ENCODE results near the gene ZNF384. TPM values are rescaled to one million over a fixed set of nuclear protein-coding genes. Genes with fewer than 3 reads are reported as not detected.

ZNF384 gene
- polyA plus RNA-seq, 1 donor: 86.3 TPM

DNA sequence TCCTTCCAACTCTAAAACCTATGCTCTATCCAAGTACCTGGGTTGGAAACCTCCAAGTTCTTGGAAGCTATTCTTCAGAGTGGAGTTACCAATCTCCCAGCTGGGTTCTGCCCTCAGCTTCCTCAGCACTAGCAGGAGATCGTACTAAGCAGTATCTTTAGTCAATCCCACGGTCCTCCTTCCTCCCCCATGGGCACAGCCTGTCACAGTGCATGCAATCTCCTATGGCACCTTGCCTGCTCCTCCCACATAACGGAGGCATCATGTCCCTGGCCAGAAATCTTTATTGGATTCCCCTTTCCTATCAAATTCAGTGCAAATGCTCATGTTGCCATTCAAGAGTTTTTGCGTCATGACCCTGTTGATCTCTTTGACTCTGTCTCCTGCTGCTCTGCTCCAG is 48.0 kb downstream of the ZNF384 start:
- no peak for DNase-seq
- Histone ChIP-seq H3K27me3 (ENCODE audit: control insufficient read depth, insufficient read depth, low read length) (no peaks in the 10 kb centered on the region), H3K27ac (ENCODE audit: low read length) (no peak overlapping the region), H3K4me3 (ENCODE audit: low read length) (no peak overlapping the region), H3K36me3 (ENCODE audit: control insufficient read depth, insufficient read depth, low read length) (no peaks in the 10 kb centered on the region), H3K9me3 (ENCODE audit: control insufficient read depth, low read depth, low read length) (no peaks in the 10 kb centered on the region), H3K4me1 (ENCODE audit: control insufficient read depth, insufficient read depth, low read length) (peaks cover 21% of the 10 kb centered on the region)
- 83% methylated on average over 1 of the region's 4 CpGs for WGBS (ENCODE audit: insufficient coverage, low lambda C conversion rate)

DNA sequence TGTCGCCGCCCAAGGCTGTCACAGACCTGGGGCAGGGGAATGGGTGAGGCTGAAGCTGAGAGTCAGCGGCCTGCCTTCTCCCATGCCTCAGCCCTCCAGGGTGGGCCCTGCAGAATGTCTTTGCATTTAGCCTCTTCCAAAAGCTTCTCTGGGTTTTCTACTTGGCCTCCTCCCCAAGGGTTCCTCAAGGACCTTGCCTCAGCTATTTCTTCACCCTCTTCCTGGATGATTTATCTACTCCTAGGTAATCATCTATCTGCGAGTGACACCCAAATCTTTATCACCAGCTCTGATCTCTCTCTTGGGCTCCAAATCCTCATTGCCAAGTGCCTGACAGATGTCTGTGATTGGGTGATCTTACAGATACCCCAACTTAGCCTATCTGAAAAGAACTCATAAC is 48.7 kb downstream of the ZNF384 start:
- no peaks in the 10 kb centered on the region for H3K9me3 ChIP-seq (ENCODE audit: control insufficient read depth, low read depth, low read length)
- DNase-seq: no peak
- no peaks in the 10 kb centered on the region for H3K27me3 ChIP-seq (ENCODE audit: control insufficient read depth, insufficient read depth, low read length)
- no peaks in the 10 kb centered on the region for H3K36me3 ChIP-seq (ENCODE audit: control insufficient read depth, insufficient read depth, low read length)
- no CpG with 5 or more reads among the region's 4 CpGs for WGBS (ENCODE audit: insufficient coverage, low lambda C conversion rate)
- H3K4me1 ChIP-seq (ENCODE audit: control insufficient read depth, insufficient read depth, low read length): peaks cover 24% of the 10 kb centered on the region
- no peak overlapping the region for H3K4me3 ChIP-seq (ENCODE audit: low read length)
- no peak overlapping the region for H3K27ac ChIP-seq (ENCODE audit: low read length)

DNA sequence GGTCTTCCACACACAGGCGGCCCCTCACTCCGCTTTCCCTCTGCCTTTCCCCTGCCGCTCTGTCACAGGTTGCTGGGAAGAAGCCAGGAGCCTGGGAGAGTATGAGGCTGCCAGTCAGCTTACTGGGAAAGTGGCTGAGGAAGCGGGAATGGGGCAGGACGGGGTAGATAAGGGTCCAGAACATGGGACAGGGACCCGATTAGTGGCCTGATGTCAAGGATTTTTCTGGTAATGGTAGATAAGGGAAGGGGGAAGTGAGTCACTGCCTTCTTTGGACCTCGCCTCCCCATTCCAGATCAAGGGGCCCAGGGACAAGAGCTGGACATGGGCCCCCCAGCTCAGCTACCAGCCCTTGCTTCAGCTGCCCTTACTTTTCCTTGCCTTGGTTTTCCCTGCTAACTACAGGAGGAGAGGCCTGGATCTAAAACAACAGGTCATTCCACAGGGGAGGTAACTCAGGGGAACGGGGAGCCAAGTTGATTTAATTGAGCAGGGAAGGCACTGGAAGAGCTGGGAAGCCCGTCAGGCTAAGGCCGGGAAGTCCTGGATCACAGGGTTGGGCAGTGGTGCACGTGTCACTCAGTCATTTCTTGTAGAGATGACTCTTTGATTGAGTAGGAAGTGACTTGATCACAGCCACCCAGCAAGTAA is 49.9 kb downstream of the ZNF384 start:
- DNase-seq: peak in 1 of 2 donors; percentile 77
- peaks cover 31% of the 10 kb centered on the region for H3K4me1 ChIP-seq (ENCODE audit: control insufficient read depth, insufficient read depth, low read length)
- no peak overlapping the region for H3K4me3 ChIP-seq (ENCODE audit: low read length)
- no CpG with 5 or more reads among the region's 11 CpGs for WGBS (ENCODE audit: insufficient coverage, low lambda C conversion rate)
- H3K9me3 ChIP-seq (ENCODE audit: control insufficient read depth, low read depth, low read length): no peaks in the 10 kb centered on the region
- no peaks in the 10 kb centered on the region for H3K27me3 ChIP-seq (ENCODE audit: control insufficient read depth, insufficient read depth, low read length)
- peak overlapping the region; percentile 25 for H3K27ac ChIP-seq (ENCODE audit: low read length)
- H3K36me3 ChIP-seq (ENCODE audit: control insufficient read depth, insufficient read depth, low read length): no peaks in the 10 kb centered on the region

DNA sequence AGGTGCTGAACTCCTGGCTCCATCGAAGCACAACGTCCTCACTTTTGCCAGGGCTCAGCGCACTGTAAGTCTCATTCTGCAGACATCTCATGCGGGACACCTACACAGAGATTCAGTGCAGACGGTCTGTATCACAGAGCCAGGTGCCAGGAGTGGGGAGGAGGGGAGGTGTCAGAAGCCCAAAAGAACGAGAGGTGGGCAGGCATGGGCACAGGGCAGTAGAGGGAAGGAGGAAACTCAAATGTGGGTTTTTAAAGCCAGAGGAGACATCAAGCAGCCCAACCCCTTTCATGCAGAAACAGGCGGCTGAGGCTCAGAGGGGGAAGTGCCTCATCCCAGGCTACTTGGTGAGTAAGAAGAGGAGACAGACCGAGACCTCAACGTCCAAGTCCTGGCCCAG is 50.9 kb downstream of the ZNF384 start:
- no peak overlapping the region for H3K4me3 ChIP-seq (ENCODE audit: low read length)
- WGBS (ENCODE audit: insufficient coverage, low lambda C conversion rate): no CpG with 5 or more reads among the region's 9 CpGs
- DNase-seq: no peak
- no peaks in the 10 kb centered on the region for H3K36me3 ChIP-seq (ENCODE audit: control insufficient read depth, insufficient read depth, low read length)
- peaks cover 35% of the 10 kb centered on the region for H3K4me1 ChIP-seq (ENCODE audit: control insufficient read depth, insufficient read depth, low read length)
- H3K27me3 ChIP-seq (ENCODE audit: control insufficient read depth, insufficient read depth, low read length): no peaks in the 10 kb centered on the region
- no peak overlapping the region for H3K27ac ChIP-seq (ENCODE audit: low read length)
- no peaks in the 10 kb centered on the region for H3K9me3 ChIP-seq (ENCODE audit: control insufficient read depth, low read depth, low read length)

DNA sequence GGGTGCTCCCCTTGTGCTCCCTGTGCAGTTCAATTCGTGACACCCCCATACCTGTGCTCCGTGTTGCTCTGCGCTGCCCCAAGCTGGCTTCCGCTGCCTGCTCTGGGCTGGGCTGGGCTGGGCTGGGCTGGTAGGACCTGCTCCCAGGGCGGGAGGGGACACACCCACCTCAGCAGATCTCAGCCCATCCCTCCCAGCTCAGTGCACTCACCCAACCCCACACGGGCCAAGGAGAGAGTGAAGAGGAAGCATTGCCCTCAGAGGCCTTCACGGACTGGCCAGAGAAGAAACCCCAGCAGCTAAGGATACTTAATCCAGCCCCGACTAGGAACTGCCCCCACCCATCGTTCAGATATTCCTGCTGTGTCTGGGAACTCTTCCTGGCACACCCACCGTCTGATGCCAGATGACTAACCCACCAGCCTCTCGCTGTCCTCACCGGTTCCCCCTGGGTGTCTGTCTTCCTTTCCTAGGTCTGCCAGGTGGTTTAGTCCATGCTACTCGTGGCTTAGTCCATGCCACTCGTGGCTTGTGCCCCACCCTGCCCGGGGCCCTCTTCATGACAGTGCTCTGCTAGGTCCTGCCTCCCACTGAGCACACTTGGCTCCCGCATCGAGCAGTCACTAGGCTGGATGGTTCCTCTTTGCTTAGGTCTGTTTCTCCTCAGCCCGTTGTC is 53.2 kb downstream of the ZNF384 start, which contains the start of gene LPAR5:
Gene LPAR5, minus strand, starts transcription at position 104 of the 676 bp plus-strand sequence. CDS start 14,711 bp downstream, outside the sequence.
- no peaks in the 10 kb centered on the region for H3K9me3 ChIP-seq (ENCODE audit: control insufficient read depth, low read depth, low read length)
- peaks cover 55% of the 10 kb centered on the region for H3K4me1 ChIP-seq (ENCODE audit: control insufficient read depth, insufficient read depth, low read length)
- no peaks in the 10 kb centered on the region for H3K27me3 ChIP-seq (ENCODE audit: control insufficient read depth, insufficient read depth, low read length)
- DNase-seq: peak; percentile 87 to 93
- H3K36me3 ChIP-seq (ENCODE audit: control insufficient read depth, insufficient read depth, low read length): no peaks in the 10 kb centered on the region
- peak within 1 kb of the TSS; percentile 57 for H3K27ac ChIP-seq (ENCODE audit: low read length)
- H3K4me3 ChIP-seq (ENCODE audit: low read length): peak within 1 kb of the TSS; percentile 25
- no CpG with 5 or more reads among the region's 18 CpGs for WGBS (ENCODE audit: insufficient coverage, low lambda C conversion rate)

DNA sequence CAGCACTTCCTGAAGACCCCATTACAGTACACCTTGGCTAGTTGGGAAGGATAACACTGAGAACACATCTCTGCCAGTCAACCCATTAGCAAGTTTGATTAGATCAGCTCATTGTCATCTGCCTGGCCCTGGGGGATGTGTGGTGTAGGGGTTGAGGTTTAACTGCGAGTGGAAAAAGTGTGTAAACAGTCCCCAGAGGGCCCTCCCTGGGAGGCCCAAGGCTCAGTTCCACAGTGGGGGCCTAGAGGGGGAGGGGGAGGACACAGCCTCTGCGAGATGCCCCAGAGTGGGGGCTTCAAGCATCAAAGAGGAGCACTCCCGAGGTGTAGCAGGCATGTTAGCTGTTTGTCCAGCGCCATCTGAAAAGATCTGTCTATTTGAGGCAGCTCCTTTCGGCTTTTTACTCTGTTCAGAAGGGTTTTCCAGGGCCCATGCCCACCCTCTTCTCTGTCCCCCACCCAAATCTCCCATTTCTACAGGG is 53.8 kb downstream of the ZNF384 start:
- Histone ChIP-seq H3K9me3 (ENCODE audit: control insufficient read depth, low read depth, low read length) (no peaks in the 10 kb centered on the region), H3K27me3 (ENCODE audit: control insufficient read depth, insufficient read depth, low read length) (no peaks in the 10 kb centered on the region), H3K36me3 (ENCODE audit: control insufficient read depth, insufficient read depth, low read length) (no peaks in the 10 kb centered on the region), H3K4me3 (ENCODE audit: low read length) (peak overlapping the region; percentile 25), H3K27ac (ENCODE audit: low read length) (peak overlapping the region; percentile 57), H3K4me1 (ENCODE audit: control insufficient read depth, insufficient read depth, low read length) (peaks cover 61% of the 10 kb centered on the region)
- peak; percentile 21 to 70 for DNase-seq
- WGBS (ENCODE audit: insufficient coverage, low lambda C conversion rate): no CpG with 5 or more reads among the region's 5 CpGs

DNA sequence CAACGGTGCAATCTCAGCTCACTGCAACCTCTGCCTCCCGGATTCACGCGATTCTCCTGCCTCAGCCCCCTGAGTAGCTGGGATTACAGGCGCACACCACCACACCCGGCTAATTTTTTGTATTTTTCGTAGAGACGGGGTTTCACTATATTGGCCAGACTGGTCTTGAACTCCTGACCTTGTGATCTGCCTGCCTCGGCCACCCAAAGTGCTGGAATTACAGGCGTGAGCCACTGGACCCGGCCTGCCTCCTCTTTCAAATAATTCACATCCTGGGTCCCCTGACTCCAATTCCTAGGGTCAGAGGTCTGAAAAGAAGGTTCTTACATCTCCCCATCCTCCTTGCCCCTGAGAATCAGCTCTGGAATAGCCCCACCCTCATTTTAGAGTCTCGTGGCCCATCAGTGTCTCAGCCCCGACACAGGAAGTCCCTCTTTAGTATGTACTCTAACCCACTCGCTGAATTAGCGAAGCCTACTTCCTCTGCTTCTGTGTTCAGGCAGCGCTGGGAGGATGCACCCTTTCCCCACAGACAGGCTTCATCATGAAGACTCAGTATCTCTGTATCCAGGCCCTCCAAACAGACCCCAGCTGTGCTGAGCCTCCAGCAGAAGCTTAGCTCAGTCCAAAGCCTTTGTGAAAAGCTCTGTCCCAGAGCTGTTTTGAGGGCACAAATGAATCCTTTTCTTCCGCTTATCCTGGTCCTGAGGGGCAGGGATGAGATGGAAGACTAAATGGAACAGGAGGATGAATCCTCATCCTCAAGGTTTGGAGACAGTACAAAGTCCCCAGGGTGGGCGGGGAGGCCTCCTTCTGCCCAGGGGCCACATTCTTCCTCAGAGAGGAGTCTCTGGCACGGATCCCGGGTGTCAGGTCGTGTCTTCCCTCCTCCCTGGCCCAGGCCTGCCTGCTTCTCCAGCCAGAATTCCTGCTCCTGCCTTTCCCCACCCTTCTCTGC is 56.9 kb downstream of the ZNF384 start:
- no peaks in the 10 kb centered on the region for H3K36me3 ChIP-seq (ENCODE audit: control insufficient read depth, insufficient read depth, low read length)
- H3K27ac ChIP-seq (ENCODE audit: low read length): peak overlapping the region; percentile 92
- H3K4me1 ChIP-seq (ENCODE audit: control insufficient read depth, insufficient read depth, low read length): peaks cover 48% of the 10 kb centered on the region
- no peak overlapping the region for H3K4me3 ChIP-seq (ENCODE audit: low read length)
- peak; percentile 44 to 73 for DNase-seq
- no peaks in the 10 kb centered on the region for H3K27me3 ChIP-seq (ENCODE audit: control insufficient read depth, insufficient read depth, low read length)
- 70% methylated on average over 2 of the region's 21 CpGs for WGBS (ENCODE audit: insufficient coverage, low lambda C conversion rate)
- H3K9me3 ChIP-seq (ENCODE audit: control insufficient read depth, low read depth, low read length): no peaks in the 10 kb centered on the region

DNA sequence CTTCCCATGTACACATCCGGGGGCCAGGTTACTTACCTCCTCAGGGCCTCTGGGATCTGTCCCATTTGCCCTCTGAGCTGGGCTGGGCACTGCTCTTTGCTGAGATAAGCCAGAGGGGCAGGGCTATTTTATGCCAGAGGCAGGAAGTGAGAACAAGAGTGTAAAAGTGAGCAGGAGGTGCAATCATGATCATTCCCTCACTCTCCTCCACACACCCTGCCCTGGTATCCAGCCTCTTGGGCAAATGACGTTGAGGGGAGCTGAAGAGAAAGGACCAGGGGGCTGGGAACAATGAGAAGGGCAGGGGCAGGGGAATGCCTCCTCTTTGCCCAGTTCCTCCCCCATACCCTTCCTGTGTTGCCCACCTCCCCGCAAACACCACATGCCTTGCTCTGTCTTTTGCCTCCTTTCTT is 57.6 kb downstream of the ZNF384 start:
- 90% methylated on average over 1 of the region's 3 CpGs for WGBS (ENCODE audit: insufficient coverage, low lambda C conversion rate)
- Histone ChIP-seq H3K27me3 (ENCODE audit: control insufficient read depth, insufficient read depth, low read length) (no peaks in the 10 kb centered on the region), H3K36me3 (ENCODE audit: control insufficient read depth, insufficient read depth, low read length) (no peaks in the 10 kb centered on the region), H3K9me3 (ENCODE audit: control insufficient read depth, low read depth, low read length) (no peaks in the 10 kb centered on the region), H3K4me1 (ENCODE audit: control insufficient read depth, insufficient read depth, low read length) (peaks cover 52% of the 10 kb centered on the region), H3K27ac (ENCODE audit: low read length) (peak overlapping the region; percentile 92), H3K4me3 (ENCODE audit: low read length) (peak overlapping the region; percentile 36)
- DNase-seq: peak; percentile 93 to 97

DNA sequence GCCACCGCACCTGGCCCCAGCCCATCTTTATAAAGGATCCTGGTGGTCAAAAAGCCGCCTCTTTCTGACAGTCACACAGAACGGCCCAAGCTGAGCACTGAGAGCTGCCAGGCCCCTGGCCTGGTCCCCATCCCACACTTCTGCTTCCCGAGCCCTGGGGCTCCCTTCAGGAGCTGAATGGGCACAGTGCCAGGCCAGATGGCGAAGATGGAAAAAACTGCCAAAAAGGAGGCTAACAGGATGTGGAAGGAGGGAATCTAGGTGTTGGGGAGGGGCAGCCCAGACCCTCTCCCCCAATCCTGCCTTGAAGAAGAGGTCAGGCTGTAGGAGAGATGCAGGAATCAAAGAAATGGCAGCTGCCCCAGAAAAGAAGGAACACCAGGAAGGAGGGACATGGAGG is 58.4 kb downstream of the ZNF384 start:
- Histone ChIP-seq H3K9me3 (ENCODE audit: control insufficient read depth, low read depth, low read length) (no peaks in the 10 kb centered on the region), H3K4me3 (ENCODE audit: low read length) (peak overlapping the region; percentile 36), H3K36me3 (ENCODE audit: control insufficient read depth, insufficient read depth, low read length) (no peaks in the 10 kb centered on the region), H3K27ac (ENCODE audit: low read length) (peak overlapping the region; percentile 92), H3K4me1 (ENCODE audit: control insufficient read depth, insufficient read depth, low read length) (peaks cover 44% of the 10 kb centered on the region), H3K27me3 (ENCODE audit: control insufficient read depth, insufficient read depth, low read length) (no peaks in the 10 kb centered on the region)
- DNase-seq: no peak
- WGBS (ENCODE audit: insufficient coverage, low lambda C conversion rate): no CpG with 5 or more reads among the region's 5 CpGs

DNA sequence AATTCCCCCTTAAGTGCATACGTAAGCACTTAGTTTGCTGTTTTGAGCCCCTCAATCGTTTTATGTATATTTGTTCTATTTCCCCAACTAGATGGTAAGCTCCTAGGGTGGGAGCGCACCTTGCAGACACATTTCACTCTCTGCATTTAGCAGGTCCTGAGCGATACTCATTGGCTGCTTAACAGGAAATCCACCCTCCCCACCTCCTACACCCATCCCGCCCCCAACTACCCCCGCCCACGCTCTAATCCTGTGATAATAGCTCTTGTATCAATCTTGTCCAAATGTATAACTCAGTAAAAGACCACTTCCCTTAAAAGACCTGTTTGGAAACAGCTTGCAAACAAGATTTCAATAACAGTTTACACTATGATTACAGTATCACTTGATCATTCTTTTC is 61.6 kb downstream of the ZNF384 start:
- Histone ChIP-seq H3K4me3 (ENCODE audit: low read length) (no peak overlapping the region), H3K4me1 (ENCODE audit: control insufficient read depth, insufficient read depth, low read length) (peaks cover 27% of the 10 kb centered on the region), H3K27ac (ENCODE audit: low read length) (no peak overlapping the region), H3K36me3 (ENCODE audit: control insufficient read depth, insufficient read depth, low read length) (peaks cover 2% of the 10 kb centered on the region), H3K9me3 (ENCODE audit: control insufficient read depth, low read depth, low read length) (no peaks in the 10 kb centered on the region), H3K27me3 (ENCODE audit: control insufficient read depth, insufficient read depth, low read length) (no peaks in the 10 kb centered on the region)
- WGBS (ENCODE audit: insufficient coverage, low lambda C conversion rate): 70% methylated on average over 2 of the region's 7 CpGs
- no peak for DNase-seq

All from large intestine (tissue), 3 donors.